ENCODE data around the gene MSH5. TPM values are rescaled to one million over a fixed set of nuclear protein-coding genes. Genes with fewer than 3 reads are reported as not detected.

The MSH5 gene
- total RNA-seq, 1 donor from 2014 or later = 11.2 TPM

DNA sequence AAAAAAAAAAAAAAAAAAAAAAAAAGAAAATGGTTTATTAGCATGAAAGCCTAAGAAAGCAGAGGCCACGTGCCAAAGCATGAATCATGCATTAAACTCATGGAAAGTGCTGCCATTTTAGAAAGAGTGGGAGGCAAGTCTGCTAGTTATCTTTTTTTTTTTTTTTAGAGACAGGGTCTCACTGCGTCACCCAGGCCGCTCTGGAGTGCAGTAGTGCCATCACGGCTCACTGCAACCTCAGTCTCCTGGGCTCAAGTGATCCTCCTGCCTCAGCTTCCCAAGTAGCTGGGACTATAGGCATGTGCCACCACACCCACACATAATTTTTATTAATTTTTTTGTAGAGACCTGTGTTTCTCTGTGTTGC, 32.2 kb downstream of the MSH5 start:
- H3K27ac ChIP-seq = no peak overlapping the region
- DNase-seq (no peak), ATAC-seq (no peak)
- peaks cover 11% of the 10 kb centered on the region for H3K4me1 ChIP-seq
- H3K36me3 ChIP-seq = no peaks in the 10 kb centered on the region
- no peak overlapping the region for H3K4me3 ChIP-seq
- intact Hi-C loops (cut with DNase I) = no loop called here
- TF ChIP-seq, protein P1, sequence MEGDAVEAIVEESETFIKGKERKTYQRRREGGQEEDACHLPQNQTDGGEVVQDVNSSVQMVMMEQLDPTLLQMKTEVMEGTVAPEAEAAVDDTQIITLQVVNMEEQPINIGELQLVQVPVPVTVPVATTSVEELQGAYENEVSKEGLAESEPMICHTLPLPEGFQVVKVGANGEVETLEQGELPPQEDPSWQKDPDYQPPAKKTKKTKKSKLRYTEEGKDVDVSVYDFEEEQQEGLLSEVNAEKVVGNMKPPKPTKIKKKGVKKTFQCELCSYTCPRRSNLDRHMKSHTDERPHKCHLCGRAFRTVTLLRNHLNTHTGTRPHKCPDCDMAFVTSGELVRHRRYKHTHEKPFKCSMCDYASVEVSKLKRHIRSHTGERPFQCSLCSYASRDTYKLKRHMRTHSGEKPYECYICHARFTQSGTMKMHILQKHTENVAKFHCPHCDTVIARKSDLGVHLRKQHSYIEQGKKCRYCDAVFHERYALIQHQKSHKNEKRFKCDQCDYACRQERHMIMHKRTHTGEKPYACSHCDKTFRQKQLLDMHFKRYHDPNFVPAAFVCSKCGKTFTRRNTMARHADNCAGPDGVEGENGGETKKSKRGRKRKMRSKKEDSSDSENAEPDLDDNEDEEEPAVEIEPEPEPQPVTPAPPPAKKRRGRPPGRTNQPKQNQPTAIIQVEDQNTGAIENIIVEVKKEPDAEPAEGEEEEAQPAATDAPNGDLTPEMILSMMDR (IDR thresholded peaks at IDR 0.05) = no peak
- no peaks in the 10 kb centered on the region for H3K27me3 ChIP-seq
- H3K9me3 ChIP-seq = no peaks in the 10 kb centered on the region

DNA sequence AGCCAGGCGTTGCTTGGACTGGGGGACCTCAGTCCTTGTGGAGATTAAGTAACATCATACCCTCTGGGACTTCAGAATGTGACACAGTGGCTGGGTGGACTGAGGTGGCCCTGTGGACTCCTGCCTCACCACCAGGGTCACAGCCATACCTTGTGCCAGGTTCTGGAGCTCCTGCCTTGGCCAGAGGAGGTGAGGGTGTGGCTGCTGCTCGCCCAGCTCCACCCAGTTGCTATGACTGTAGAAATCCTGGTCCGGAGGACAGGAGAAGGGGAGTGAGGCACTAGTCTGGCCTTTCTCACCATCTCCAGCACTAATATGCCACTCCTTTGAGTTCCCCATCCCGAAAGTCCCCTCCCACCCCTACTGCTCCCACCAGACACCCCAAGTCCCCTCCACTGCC, 35.4 kb downstream of the MSH5 start:
- no peak overlapping the region for H3K27ac ChIP-seq
- peak; percentile 1 for ATAC-seq
- no peaks in the 10 kb centered on the region for H3K9me3 ChIP-seq
- intact Hi-C loops (cut with DNase I) = no loop called here
- peaks cover 11% of the 10 kb centered on the region for H3K4me1 ChIP-seq
- H3K36me3 ChIP-seq = peaks cover 17% of the 10 kb centered on the region
- TF ChIP-seq, protein P1 (IDR thresholded peaks at IDR 0.05) = no peak
- H3K4me3 ChIP-seq = no peak overlapping the region
- DNase-seq = no peak
- H3K27me3 ChIP-seq = no peaks in the 10 kb centered on the region

DNA sequence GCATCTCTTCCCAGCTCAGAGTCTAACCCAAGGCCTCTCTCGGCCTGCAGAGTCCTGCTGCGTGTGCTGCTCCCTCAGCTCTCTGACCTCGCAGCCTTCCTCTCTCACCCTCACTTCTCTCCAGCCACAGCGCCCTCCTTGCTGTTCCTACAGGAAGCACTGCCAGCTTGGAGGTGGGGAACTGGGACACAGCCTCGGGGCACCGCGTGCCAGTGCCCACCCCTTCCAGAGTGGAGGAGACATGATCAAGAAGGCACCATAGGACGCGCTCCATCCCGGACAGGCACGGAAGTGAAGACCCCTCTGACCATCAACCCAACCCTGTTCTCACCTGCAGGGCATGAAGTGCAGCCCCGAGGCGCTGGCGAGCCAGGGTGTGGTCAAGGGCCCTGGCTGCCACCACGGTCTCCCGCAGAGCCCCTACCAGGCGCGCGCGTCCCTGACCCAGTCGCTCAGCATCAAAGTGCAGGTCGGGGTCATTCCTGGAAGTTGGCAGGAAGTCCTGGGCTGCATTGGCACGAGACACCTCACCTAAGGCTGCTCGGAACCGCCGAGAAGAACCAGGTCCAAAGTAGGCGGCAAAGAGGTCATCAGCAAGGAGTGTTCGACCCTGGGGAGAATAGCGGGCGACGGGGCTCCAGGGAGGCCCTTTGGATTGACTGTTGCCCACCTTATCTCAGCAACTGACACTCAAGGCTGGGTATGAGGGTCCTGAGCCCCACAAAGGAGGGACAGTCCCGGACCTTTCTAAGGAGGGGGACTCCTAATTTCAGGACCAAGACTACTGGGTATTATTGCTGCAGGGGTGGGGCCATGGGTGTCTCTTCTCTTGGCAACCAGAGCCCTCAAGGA, 36.1 kb downstream of the MSH5 start:
- H3K9me3 ChIP-seq = no peaks in the 10 kb centered on the region
- H3K4me1 ChIP-seq = peaks cover 11% of the 10 kb centered on the region
- TF ChIP-seq, protein P1 (IDR thresholded peaks at IDR 0.05) = no peak
- intact Hi-C loops (cut with DNase I) = no loop called here
- H3K27me3 ChIP-seq = no peaks in the 10 kb centered on the region
- no peak overlapping the region for H3K4me3 ChIP-seq
- no peak overlapping the region for H3K27ac ChIP-seq
- DNase-seq = no peak
- ATAC-seq = no peak
- H3K36me3 ChIP-seq = peaks cover 24% of the 10 kb centered on the region

DNA sequence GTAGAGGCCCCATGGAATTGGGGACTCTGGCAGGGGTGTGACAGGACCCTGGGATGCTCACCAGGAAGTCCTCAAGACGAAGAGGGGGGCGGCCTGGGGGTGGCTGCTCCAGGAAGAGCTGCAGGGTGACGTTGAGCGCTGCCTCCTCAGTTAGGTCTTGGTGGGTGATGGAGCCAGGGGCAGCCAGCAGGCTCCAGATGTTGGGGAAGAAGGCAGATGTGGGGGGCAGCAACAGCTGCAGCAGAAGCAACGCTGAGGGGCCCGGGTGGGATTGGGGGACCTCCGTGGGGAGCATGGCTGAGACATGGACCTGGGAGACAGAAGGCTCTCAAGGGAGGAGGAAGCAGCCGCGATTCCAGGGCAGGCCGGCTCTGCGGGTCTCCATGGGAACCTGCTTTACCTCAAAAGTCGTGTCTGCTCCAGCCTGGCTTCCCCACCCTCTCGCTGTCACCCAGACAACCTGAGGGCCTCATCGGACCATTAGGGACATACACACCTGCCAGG, 36.7 kb downstream of the MSH5 start:
- intact Hi-C loops (cut with DNase I) = no loop called here
- H3K4me1 ChIP-seq = peaks cover 11% of the 10 kb centered on the region
- H3K27me3 ChIP-seq = no peaks in the 10 kb centered on the region
- ATAC-seq (peak; percentile 1), DNase-seq (no peak)
- no peaks in the 10 kb centered on the region for H3K9me3 ChIP-seq
- TF ChIP-seq, protein P1 (IDR thresholded peaks at IDR 0.05) = no peak
- peaks cover 31% of the 10 kb centered on the region for H3K36me3 ChIP-seq
- peak overlapping the region; percentile 52 for H3K27ac ChIP-seq
- H3K4me3 ChIP-seq = peak overlapping the region; percentile 3

DNA sequence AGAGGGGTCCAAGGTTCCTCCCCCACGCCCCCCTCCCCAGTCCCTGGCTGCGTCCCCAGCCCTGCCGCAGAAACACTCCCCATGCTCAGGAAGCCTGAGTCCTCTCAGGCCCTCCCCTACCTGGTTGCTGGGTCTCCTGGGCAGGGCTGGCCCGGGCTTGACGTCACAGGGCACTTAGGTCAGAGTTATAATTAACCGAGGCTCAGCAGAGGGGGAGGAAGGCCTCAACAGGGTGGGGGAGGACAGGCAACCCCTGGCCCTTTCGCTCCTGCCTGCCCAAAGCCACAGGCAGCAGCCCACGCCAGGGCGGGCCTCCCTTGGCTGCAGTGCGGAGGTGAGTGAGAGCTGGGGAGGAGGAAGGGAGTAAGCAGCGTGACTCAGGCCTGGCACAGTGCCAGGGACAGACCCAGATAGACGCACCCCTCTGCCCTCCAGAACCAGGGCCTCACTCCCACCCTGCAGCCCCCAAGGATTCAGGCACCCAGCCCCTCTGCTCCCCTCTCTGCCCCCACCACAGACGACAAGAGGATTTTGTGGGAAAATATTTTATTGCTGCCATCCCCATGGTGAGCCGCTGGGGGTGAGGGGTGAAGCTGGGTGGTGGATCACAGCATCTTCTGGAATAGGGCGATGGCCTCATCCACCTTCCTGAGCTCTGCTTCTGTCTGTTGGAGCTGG, 37.3 kb downstream of the MSH5 start, which contains the start of gene VWA7:
TSS of gene VWA7 (minus strand) at position 340 of the 678 bp plus-strand sequence. CDS start 549 bp downstream, outside the sequence.
- DNase-seq (peak; percentile 92), ATAC-seq (peak; percentile 89)
- Histone ChIP-seq H3K36me3 (peaks cover 37% of the 10 kb centered on the region), H3K27ac (peak within 1 kb of the TSS; percentile 52), H3K27me3 (no peaks in the 10 kb centered on the region), H3K4me1 (peaks cover 11% of the 10 kb centered on the region), H3K4me3 (peak within 1 kb of the TSS; percentile 3), H3K9me3 (no peaks in the 10 kb centered on the region)
- intact Hi-C loops (cut with DNase I) = no loop called here
- TF ChIP-seq, protein P1 (IDR thresholded peaks at IDR 0.05) = no peak

Data from upper lobe of right lung (tissue), 1 donor.